Activated gamma-delta T cell (primary cell): ENCODE measurements around the gene ISOC1.

Experiments
- DNase-seq: peaks from one replicate; lab custom pipeline; 2025; lab: John Stamatoyannopoulos, UW

ISOC1 gene

GRCh38 chr5:129094924-129095899, 663 bp downstream of the ISOC1 start:
- DNase-seq: peak; percentile 42

- no peak for DNase-seq
Observed at GRCh38 chr5:129096382-129096991, 1.9 kb downstream of the ISOC1 start.

DNA sequence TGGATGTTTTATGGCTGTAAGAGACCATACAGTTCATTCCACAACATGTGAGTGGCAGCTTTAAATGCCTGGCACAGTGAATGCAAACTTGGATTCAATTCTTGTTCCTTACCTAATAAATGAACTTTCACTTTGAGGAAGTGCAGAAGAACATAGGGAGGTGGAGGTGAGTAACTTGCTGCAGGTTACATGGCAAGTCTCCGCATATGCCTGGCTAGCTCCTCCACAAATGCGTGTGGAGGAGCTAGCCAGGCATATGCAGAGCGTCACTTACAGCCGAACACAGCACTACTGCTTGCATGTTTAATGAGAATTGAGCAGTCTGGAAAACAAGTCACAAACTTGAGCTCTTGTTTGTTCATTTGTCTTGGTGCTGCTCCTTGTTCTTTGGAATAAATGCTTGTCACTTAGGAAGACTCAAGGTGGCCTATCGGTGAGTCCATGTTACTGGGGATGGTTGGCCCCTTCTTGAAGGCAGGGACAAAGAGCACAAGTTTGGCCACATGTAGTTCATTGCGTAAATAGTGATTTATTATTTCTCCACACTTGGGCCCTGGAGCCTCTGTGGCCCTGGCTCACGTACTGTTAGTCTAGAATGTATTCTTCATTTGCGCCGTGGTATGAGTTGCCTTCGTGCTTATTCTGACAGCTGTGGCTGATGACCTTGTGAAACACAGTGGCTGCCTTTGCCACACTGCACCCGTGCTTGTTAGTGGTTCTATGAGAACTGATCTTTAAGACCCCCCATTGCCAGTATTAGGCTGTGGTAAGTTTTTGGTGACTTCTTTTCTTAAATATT, 3.1 kb downstream of the ISOC1 start:
- no peak for DNase-seq

DNA sequence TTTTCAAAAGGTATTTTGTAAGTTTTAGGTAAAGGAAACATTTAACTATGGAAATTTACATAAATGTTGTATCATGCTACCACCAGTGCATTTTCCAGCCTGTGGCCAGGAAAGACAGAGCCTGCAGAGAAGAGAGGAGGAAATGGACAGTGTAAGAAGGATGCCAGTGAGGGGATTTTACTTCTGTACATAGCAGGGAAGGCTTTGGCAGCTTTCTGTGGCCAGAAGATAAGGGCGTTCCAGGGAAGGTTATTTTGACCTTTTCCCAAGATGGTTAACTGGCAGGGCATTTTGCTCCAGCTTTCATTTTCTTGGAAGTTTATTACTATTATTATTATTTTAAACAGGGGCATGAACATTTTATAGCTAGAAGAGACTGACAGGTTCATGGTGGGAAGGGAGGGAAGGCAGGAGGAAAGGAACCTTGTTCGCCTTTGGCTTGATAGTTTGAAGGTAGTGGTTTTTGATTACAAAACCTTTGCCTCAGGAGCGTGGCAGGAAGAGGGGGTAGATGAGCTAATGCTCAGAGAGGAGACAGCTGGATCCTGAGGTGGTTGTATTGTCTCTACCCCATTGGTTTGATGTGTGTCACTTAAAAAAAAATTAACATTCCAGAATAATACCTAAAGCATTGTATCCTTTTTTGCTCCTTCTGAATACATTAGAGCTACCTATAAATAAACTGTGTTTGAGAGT, 4.1 kb downstream of the ISOC1 start:
- no peak for DNase-seq

DNA sequence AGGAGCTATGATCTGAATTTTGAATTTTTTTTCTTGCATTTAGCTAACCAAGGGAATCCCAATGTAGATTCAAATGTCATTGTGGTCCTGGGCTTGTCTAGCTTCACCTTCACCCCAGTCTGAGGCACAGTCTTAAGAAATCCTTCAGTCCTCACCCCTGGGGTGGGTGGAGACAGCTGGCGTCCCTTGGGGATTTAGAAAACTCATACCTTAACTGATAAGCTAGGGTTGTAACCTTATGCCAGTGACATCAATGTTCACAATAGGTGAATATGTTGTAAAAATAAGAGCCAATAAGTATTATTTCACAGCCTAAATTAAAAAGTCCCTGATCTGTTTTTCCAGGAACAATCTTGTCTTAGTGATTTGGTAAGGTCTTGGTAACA, 4.6 kb downstream of the ISOC1 start:
- DNase-seq: no peak

- no peak for DNase-seq
Observed at GRCh38 chr5:129101794-129102193, 7.2 kb downstream of the ISOC1 start.

- DNase-seq: no peak
Observed at GRCh38 chr5:129103397-129103796, 8.8 kb downstream of the ISOC1 start.

GRCh38 chr5:129104915-129105455, 10.4 kb downstream of the ISOC1 start:
- DNase-seq: no peak

DNA sequence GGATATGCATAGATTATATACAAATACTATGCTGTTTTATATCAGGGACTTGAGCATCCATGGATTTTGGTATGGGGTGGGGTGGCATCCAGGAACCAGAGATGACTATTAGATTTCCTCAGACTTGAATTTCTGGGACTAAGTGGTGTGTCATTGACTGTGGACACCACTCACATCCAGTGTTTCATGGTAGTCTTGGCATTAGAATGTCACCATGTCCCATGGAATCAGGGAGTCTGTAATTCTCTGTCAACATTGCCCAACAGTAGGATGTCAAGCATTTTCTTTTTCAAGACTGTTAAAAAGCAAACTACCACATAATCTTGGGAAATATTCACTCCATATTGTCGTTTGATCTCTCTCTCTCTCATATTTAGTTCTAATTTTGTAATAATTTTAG, 13.1 kb downstream of the ISOC1 start:
- DNase-seq: no peak

- no peak for DNase-seq
Observed at GRCh38 chr5:129110742-129111141, 16.2 kb downstream of the ISOC1 start.

- no peak for DNase-seq
Observed at GRCh38 chr5:129111351-129111750, 16.8 kb downstream of the ISOC1 start.

DNA sequence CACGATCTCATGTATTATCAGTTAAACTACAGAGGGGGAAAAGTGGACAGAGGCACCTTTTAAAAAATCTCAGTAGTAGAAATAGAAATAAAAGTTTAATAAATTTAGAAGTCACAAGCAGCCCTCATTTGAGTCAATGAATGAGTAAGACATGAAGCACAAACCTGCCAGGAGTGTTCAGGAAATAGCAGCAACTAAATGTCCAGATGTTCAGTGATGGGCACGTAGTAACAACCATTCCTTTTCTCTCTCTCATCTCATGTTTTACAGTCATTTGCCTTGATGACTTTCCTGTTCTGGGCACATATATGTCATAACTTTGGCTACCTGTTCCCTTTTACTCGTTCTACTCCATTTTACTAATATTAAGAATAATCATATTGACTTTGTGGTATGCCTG, 17.7 kb downstream of the ISOC1 start:
- DNase-seq: no peak

GRCh38 chr5:129113867-129114266, 19.3 kb downstream of the ISOC1 start:
- DNase-seq: no peak

GRCh38 chr5:129114539-129115193, 20.1 kb downstream of the ISOC1 start:
- no peak for DNase-seq

GRCh38 chr5:129115680-129116079, 21.1 kb downstream of the ISOC1 start:
- no peak for DNase-seq

DNA sequence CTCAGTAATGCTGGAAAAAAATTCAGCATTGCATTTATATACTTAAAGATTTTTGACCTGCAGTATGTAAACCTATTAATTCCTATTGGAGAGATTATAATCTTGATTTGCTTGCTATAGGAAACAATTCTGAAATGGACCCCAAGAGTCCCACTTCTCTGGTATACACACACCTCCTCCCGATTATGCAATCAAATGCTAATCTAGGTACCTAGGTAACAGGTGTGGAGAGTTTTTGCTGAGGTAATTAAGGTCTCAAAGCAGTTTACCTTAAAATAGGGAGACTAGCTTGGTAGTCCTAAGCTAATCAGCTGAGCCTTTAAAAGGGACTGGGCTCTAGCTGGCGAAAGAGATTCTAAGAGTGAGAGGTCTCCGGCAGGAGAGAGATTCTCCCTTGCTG, 22.2 kb downstream of the ISOC1 start:
- DNase-seq: no peak

- no peak for DNase-seq
Observed at GRCh38 chr5:129118405-129118804, 23.9 kb downstream of the ISOC1 start.

DNA sequence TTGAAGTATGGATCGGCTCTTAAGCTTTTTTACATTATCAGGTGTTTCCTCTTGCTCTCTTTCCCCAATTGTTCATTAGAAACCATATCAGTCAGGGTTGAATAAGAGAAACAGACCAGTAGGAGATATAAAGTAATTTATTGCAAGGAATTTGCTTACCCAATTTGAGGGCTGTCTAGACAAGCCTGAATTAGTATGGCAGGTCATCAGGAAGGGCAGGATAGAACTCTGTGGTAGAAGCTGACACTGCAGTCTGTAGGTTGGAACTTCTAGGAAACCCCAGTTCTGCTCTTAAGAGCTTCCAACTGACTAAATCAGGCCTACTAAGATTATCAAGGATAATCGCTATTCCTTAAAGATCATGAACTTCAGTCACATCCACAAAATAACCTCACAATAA, 24.3 kb downstream of the ISOC1 start:
- DNase-seq: no peak

DNA sequence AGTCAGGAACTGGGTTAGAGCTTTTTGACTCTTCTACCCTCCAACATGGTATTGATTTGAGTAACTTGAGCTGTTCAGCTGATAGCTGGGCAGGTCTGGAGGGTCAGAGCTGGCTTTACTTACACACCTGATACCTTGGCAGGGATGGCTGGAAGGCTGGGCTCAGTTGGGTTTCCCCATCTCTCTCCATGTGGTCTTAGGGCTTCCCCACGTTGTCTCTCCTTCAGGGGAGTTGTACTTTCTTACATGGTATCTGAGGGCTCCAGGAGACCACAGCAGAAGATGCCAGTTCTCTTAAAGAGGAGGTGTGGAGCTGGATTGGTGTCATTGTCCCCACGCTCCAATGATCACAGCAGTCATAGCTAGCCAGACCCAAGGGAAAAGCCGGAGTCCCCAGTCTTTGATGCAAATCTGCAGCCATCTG, 25.6 kb downstream of the ISOC1 start:
- DNase-seq: no peak

GRCh38 chr5:129122560-129122959, 28.0 kb downstream of the ISOC1 start:
- DNase-seq: no peak

GRCh38 chr5:129124608-129125007, 30.1 kb downstream of the ISOC1 start:
- no peak for DNase-seq
